Liver (tissue), 9 donors: ENCODE measurements around the gene NEK1. TPM values are rescaled to one million over a fixed set of nuclear protein-coding genes. Genes with fewer than 3 reads are reported as not detected.

Source experiments
- DNase-seq: peaks from one replicate; pipeline ENCODE4 v3.0.0-alpha.2; 2017; ENCODE audit warnings: low spot score
- H3K27ac ChIP-seq, 2 donors: one replicate each; pipeline ENCODE4 v1.7.0; 2013; ENCODE audit warnings: inconsistent platforms in 2 of 2, low read length in 2 of 2, control low read depth in 1 of 2, low read depth in 1 of 2, mild to moderate bottlenecking in 1 of 2
- H3K27me3 ChIP-seq, 4 donors: one replicate each; pipeline versions ENCODE4 v1.6.1 to v1.7.0; 2013; ENCODE audit warnings: low read length in 3 of 4, inconsistent platforms in 1 of 4, mild to moderate bottlenecking in 1 of 4, moderate library complexity in 1 of 4; ENCODE audit not compliant: control insufficient read depth in 4 of 4, insufficient read depth in 4 of 4
- H3K36me3 ChIP-seq, 4 donors: one replicate each; pipeline versions ENCODE4 v1.6.1 to v1.7.0; 2013; ENCODE audit warnings: low read length in 3 of 4, mild to moderate bottlenecking in 3 of 4, low read depth in 1 of 4, moderate library complexity in 1 of 4; ENCODE audit not compliant: control insufficient read depth in 4 of 4, insufficient read depth in 3 of 4
- H3K4me1 ChIP-seq, 4 donors: one replicate each; pipeline versions ENCODE4 v1.6.1 to v1.7.0; 2013; ENCODE audit warnings: low read length in 3 of 4, mild to moderate bottlenecking in 3 of 4, moderate library complexity in 1 of 4; ENCODE audit not compliant: control insufficient read depth in 4 of 4, insufficient read depth in 4 of 4
- H3K4me3 ChIP-seq, 3 donors: one replicate each; pipeline versions ENCODE4 v1.6.1 to v1.7.0; 2013; ENCODE audit warnings: low read length in 3 of 3, control low read depth in 1 of 3, low read depth in 1 of 3, mild to moderate bottlenecking in 1 of 3
- H3K9ac ChIP-seq, 2 donors: one replicate each; pipeline ENCODE4 v1.7.0; 2013; ENCODE audit warnings: low read length in 2 of 2, mild to moderate bottlenecking in 2 of 2, moderate library complexity in 2 of 2, control low read depth in 1 of 2, low read depth in 1 of 2
- H3K9me3 ChIP-seq, 4 donors: one replicate each; pipeline versions ENCODE4 v1.6.1 to v1.7.0; 2013; ENCODE audit warnings: low read length in 3 of 4; ENCODE audit not compliant: control insufficient read depth in 4 of 4
- EGR1 ChIP-seq, 2 donors: IDR thresholded peaks; 2 replicates each; pipeline ENCODE4 v1.6.1; 2016 to 2018; ENCODE audit warnings: antibody characterized with exemption in 2 of 2, low read depth in 2 of 2
- FOXA1 ChIP-seq: IDR thresholded peaks from 2 replicates; pipeline ENCODE4 v1.6.1; 2016; ENCODE audit warnings: antibody characterized with exemption
- FOXA2 ChIP-seq: IDR thresholded peaks from 2 replicates; pipeline ENCODE4 v1.6.1; 2016; ENCODE audit warnings: antibody characterized with exemption
- HNF4A ChIP-seq, 2 donors: conservative IDR thresholded peaks; 2 replicates each; pipeline ENCODE4 v1.6.1; 2016; ENCODE audit warnings: antibody characterized with exemption in 2 of 2, mild to moderate bottlenecking in 2 of 2
- JUND ChIP-seq, 2 donors: IDR thresholded peaks; 2 replicates each; pipeline ENCODE4 v1.6.1; 2016; ENCODE audit warnings: antibody characterized with exemption in 2 of 2
- RAD21 ChIP-seq, 2 donors: IDR thresholded peaks; 2 replicates each; pipeline ENCODE4 v1.6.1; 2016; ENCODE audit warnings: antibody characterized with exemption in 2 of 2, mild to moderate bottlenecking in 2 of 2
- RXRA ChIP-seq, 2 donors: IDR thresholded peaks; 2 replicates each; pipeline ENCODE4 v1.6.1; 2017 to 2018; ENCODE audit warnings: antibody characterized with exemption in 2 of 2, mild to moderate bottlenecking in 1 of 2
- SP1 ChIP-seq: IDR thresholded peaks from 2 replicates; pipeline ENCODE4 v1.6.1; 2018; ENCODE audit warnings: antibody characterized with exemption, mild to moderate bottlenecking
- TAF1 ChIP-seq: conservative IDR thresholded peaks from 2 replicates; pipeline ENCODE4 v1.6.1; 2016; ENCODE audit warnings: antibody characterized with exemption, mild to moderate bottlenecking
- YY1 ChIP-seq: IDR thresholded peaks from 2 replicates; pipeline ENCODE4 v1.6.1; 2016; ENCODE audit warnings: antibody characterized with exemption, mild to moderate bottlenecking
- WGBS: extraction: QIAGEN DNeasy Blood & Tissue Kit; methylation state at CpG from one replicate; pipeline ENCODE4 v1.1.7; 2013; 5-methylcytosine and 5-hydroxymethylcytosine counted together
- polyA plus RNA-seq, 2 donors: library from polyadenylated mRNA; stranded (reverse) in 1 of 2; unstranded in 1 of 2; fragments of 200-250 nt in 1 of 2; fragments of >200 nt in 1 of 2; fragmentation: Nextera tagmentation in 1 of 2; extraction: Ambion mirVana in 1 of 2; gene quantifications; one replicate each; pipeline versions ENCODE4 v1.2.1 to v1.2.3, GENCODE V29; 2013 to 2015
- total RNA-seq, 2 donors: library from RNA; depleted of rRNA; stranded (reverse); fragments of >200 nt; gene quantifications; one replicate each; pipeline ENCODE4 v1.2.3, GENCODE V29; 2014
- TF ChIP-seq, protein P1 (sequence below): IDR thresholded peaks from 2 replicates; pipeline ENCODE4 v1.6.1; 2016; ENCODE audit warnings: antibody characterized with exemption
- TF ChIP-seq, protein P2 (sequence below): IDR thresholded peaks from 2 replicates; pipeline ENCODE4 v1.6.1; 2016; ENCODE audit warnings: antibody characterized with exemption, mild to moderate bottlenecking
- TF ChIP-seq, protein P3 (sequence below): IDR thresholded peaks from 2 replicates; pipeline ENCODE4 v1.6.1; 2016; ENCODE audit warnings: antibody characterized with exemption
- TF ChIP-seq, protein P4 (sequence below): fragments of 150-350 bp; IDR thresholded peaks from 2 replicates; pipeline ENCODE4 v1.5.1; 2017; ENCODE audit warnings: improper control_type of control experiment, low read depth, low read length; ENCODE audit not compliant: missing input control
- TF ChIP-seq, protein P5 (sequence below): IDR thresholded peaks from 2 replicates; pipeline ENCODE4 v1.6.1; 2016; ENCODE audit warnings: antibody characterized with exemption
- donor health status: healthy.
- donor health status: healthy.
- donor health status: healthy.
- donor health status: healthy.
- donor health status: healthy.

Gene NEK1
- total and polyA plus RNA-seq, 4 donors, result 1.8 to 10.2 (median 5.3) TPM

DNA sequence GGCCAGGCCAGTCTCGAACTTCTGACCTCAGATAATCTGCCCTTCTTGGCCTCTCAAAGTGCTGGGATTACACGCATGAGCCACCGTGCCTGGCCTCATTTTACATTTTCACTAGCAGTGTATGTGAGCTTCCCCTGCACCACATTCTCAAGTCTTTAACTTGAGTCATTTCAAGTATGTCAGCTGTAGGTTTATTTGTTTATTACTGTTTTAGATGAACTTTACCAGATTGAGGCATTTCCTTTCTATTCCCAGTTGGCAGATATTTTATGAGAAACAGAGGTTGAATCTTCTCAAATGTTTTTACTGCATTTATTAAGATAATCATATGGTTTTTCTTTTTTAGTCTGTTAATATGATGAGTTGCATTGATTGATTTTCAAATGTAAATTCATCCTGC lies 227.0 kb downstream of the NEK1 start:
- Histone ChIP-seq H3K36me3 (no peaks in the 10 kb centered on the region), H3K27ac (no peak overlapping the region), H3K27me3 (no peaks in the 10 kb centered on the region), H3K4me1 (no peaks in the 10 kb centered on the region), H3K9me3 (no peaks in the 10 kb centered on the region), H3K9ac (no peak overlapping the region), H3K4me3 (no peak overlapping the region)
- WGBS, result 88% methylated on average over 3 of the region's 3 CpGs
- no peak for DNase-seq
- TF ChIP-seq, protein P1, sequence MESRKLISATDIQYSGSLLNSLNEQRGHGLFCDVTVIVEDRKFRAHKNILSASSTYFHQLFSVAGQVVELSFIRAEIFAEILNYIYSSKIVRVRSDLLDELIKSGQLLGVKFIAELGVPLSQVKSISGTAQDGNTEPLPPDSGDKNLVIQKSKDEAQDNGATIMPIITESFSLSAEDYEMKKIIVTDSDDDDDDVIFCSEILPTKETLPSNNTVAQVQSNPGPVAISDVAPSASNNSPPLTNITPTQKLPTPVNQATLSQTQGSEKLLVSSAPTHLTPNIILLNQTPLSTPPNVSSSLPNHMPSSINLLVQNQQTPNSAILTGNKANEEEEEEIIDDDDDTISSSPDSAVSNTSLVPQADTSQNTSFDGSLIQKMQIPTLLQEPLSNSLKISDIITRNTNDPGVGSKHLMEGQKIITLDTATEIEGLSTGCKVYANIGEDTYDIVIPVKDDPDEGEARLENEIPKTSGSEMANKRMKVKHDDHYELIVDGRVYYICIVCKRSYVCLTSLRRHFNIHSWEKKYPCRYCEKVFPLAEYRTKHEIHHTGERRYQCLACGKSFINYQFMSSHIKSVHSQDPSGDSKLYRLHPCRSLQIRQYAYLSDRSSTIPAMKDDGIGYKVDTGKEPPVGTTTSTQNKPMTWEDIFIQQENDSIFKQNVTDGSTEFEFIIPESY, result no peak
- TF ChIP-seq EGR1 (IDR thresholded peaks at IDR 0.05; ENCODE audit: low read depth in 2 of 2) (no peak), TAF1 (no peak), RXRA (IDR thresholded peaks at IDR 0.05) (no peak), HNF4A (conservative IDR thresholded peaks at IDR 0.05) (no peak), SP1 (no peak), RAD21 (IDR thresholded peaks at IDR 0.05) (no peak), YY1 (no peak), JUND (IDR thresholded peaks at IDR 0.05) (no peak), FOXA1 (no peak)
- TF ChIP-seq, protein P2, sequence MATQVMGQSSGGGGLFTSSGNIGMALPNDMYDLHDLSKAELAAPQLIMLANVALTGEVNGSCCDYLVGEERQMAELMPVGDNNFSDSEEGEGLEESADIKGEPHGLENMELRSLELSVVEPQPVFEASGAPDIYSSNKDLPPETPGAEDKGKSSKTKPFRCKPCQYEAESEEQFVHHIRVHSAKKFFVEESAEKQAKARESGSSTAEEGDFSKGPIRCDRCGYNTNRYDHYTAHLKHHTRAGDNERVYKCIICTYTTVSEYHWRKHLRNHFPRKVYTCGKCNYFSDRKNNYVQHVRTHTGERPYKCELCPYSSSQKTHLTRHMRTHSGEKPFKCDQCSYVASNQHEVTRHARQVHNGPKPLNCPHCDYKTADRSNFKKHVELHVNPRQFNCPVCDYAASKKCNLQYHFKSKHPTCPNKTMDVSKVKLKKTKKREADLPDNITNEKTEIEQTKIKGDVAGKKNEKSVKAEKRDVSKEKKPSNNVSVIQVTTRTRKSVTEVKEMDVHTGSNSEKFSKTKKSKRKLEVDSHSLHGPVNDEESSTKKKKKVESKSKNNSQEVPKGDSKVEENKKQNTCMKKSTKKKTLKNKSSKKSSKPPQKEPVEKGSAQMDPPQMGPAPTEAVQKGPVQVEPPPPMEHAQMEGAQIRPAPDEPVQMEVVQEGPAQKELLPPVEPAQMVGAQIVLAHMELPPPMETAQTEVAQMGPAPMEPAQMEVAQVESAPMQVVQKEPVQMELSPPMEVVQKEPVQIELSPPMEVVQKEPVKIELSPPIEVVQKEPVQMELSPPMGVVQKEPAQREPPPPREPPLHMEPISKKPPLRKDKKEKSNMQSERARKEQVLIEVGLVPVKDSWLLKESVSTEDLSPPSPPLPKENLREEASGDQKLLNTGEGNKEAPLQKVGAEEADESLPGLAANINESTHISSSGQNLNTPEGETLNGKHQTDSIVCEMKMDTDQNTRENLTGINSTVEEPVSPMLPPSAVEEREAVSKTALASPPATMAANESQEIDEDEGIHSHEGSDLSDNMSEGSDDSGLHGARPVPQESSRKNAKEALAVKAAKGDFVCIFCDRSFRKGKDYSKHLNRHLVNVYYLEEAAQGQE, result no peak
- TF ChIP-seq, protein P3, sequence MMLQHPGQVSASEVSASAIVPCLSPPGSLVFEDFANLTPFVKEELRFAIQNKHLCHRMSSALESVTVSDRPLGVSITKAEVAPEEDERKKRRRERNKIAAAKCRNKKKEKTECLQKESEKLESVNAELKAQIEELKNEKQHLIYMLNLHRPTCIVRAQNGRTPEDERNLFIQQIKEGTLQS, result no peak
- TF ChIP-seq, protein P4, sequence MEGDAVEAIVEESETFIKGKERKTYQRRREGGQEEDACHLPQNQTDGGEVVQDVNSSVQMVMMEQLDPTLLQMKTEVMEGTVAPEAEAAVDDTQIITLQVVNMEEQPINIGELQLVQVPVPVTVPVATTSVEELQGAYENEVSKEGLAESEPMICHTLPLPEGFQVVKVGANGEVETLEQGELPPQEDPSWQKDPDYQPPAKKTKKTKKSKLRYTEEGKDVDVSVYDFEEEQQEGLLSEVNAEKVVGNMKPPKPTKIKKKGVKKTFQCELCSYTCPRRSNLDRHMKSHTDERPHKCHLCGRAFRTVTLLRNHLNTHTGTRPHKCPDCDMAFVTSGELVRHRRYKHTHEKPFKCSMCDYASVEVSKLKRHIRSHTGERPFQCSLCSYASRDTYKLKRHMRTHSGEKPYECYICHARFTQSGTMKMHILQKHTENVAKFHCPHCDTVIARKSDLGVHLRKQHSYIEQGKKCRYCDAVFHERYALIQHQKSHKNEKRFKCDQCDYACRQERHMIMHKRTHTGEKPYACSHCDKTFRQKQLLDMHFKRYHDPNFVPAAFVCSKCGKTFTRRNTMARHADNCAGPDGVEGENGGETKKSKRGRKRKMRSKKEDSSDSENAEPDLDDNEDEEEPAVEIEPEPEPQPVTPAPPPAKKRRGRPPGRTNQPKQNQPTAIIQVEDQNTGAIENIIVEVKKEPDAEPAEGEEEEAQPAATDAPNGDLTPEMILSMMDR, result no peak
- TF ChIP-seq, protein P5, sequence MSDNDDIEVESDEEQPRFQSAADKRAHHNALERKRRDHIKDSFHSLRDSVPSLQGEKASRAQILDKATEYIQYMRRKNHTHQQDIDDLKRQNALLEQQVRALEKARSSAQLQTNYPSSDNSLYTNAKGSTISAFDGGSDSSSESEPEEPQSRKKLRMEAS, result no peak

DNA sequence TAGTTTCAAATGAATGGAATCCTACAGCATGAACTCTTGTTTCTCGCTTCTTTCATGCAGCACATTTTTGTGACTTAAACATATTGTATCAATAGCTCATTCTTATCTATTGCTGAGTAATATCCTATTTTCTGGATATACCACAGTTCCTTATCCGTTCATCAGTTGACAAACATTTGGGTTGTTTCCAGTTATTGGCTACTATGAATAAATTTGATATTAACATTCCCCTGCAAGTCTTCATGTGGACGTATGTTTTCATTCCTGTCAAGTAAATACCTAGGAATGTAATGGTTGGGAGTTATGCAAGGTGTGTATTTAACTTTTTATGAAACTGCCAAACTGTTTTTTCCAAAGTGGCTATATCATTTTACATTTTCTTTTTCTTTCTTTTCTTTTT lies 227.6 kb downstream of the NEK1 start:
- DNase-seq, result no peak
- H3K9ac ChIP-seq, result no peak overlapping the region
- no peaks in the 10 kb centered on the region for H3K9me3 ChIP-seq
- no peaks in the 10 kb centered on the region for H3K4me1 ChIP-seq
- 82% methylated on average over 3 of the region's 3 CpGs for WGBS
- H3K27ac ChIP-seq, result no peak overlapping the region
- no peak overlapping the region for H3K4me3 ChIP-seq
- H3K36me3 ChIP-seq, result no peaks in the 10 kb centered on the region
- no peaks in the 10 kb centered on the region for H3K27me3 ChIP-seq
- no peak for TF ChIP-seq EGR1 (IDR thresholded peaks at IDR 0.05; ENCODE audit: low read depth in 2 of 2)
- TF ChIP-seq, protein P5, result no peak
- TF ChIP-seq SP1, result no peak
- TF ChIP-seq, protein P4, result no peak
- TF ChIP-seq, protein P2, result no peak
- TF ChIP-seq JUND (IDR thresholded peaks at IDR 0.05), result no peak
- TF ChIP-seq FOXA2, result no peak
- TF ChIP-seq, protein P1, result no peak
